ENCODE measurements around the gene THRA. TPM values are rescaled to one million over a fixed set of nuclear protein-coding genes. Genes with fewer than 3 reads are reported as not detected.

THRA gene
- total RNA-seq, 1 experiment from 2014 or later, result 14.5 TPM

- POLR2A ChIA-PET (ENCODE audit: low non-redundant PET), result interaction anchor here (0.6 kb wide), 1 partner anchor 164 kb away, joined by 3 read pairs; no protein-coding TSS in a partner anchor
- CTCF ChIA-PET, result interaction anchor here (0.5 to 0.9 kb wide), 2 partner anchors 8 to 10 kb away, joined by 4 to 6 read pairs; no protein-coding TSS in a partner anchor
- intact Hi-C loops (cut with micrococcal nuclease; ENCODE audit: unreplicated experiment), result no loop called here
- TF ChIP-seq EZH2 (IDR thresholded peaks at IDR 0.05; ENCODE audit: borderline replicate concordance, low read depth, low read length, poor library complexity, severe bottlenecking), result no peak
- no peak for TF ChIP-seq CTCF (conservative IDR thresholded peaks at IDR 0.05; ENCODE audit: low read depth, low read length)
- H3K4me3 ChIP-seq (ENCODE audit: low read depth, low read length, poor library complexity, severe bottlenecking), result peak overlapping the region; percentile 96
- peaks cover 15% of the 10 kb centered on the region for H3K36me3 ChIP-seq (ENCODE audit: insufficient read depth, low read length, poor library complexity, severe bottlenecking)
- H3K4me1 ChIP-seq (ENCODE audit: insufficient read depth, low read length, poor library complexity, severe bottlenecking), result no peaks in the 10 kb centered on the region
- DNase-seq (ENCODE audit: low spot score), result no peak
- H3K27ac ChIP-seq (ENCODE audit: low read depth, low read length, poor library complexity, severe bottlenecking), result peak overlapping the region; percentile 91
- H3K27me3 ChIP-seq (replicated peaks; ENCODE audit: insufficient read depth, low read depth, low read length, poor library complexity), result no peaks in the 10 kb centered on the region
- BruUV-seq (replicated peaks), result no TSS peak
- H3K9me3 ChIP-seq (ENCODE audit: low read depth, low read length, poor library complexity, severe bottlenecking), result no peaks in the 10 kb centered on the region
Measured at GRCh38 chr17:40122136-40122998, 59.6 kb downstream of the THRA start.

GRCh38 chr17:40122999-40123810, 60.4 kb downstream of the THRA start:
- Histone ChIP-seq H3K27me3 (replicated peaks; ENCODE audit: insufficient read depth, low read depth, low read length, poor library complexity) (no peaks in the 10 kb centered on the region), H3K4me3 (ENCODE audit: low read depth, low read length, poor library complexity, severe bottlenecking) (peak overlapping the region; percentile 96), H3K27ac (ENCODE audit: low read depth, low read length, poor library complexity, severe bottlenecking) (peak overlapping the region; percentile 91), H3K36me3 (ENCODE audit: insufficient read depth, low read length, poor library complexity, severe bottlenecking) (peaks cover 18% of the 10 kb centered on the region), H3K9me3 (ENCODE audit: low read depth, low read length, poor library complexity, severe bottlenecking) (no peaks in the 10 kb centered on the region), H3K4me1 (ENCODE audit: insufficient read depth, low read length, poor library complexity, severe bottlenecking) (no peaks in the 10 kb centered on the region)
- DNase-seq (ENCODE audit: low spot score), result peak; percentile 52
- TF ChIP-seq EZH2 (IDR thresholded peaks at IDR 0.05; ENCODE audit: borderline replicate concordance, low read depth, low read length, poor library complexity, severe bottlenecking) (no peak), CTCF (conservative IDR thresholded peaks at IDR 0.05; ENCODE audit: low read depth, low read length) (no peak)
- ChIA-PET CTCF (interaction anchor here (0.5 to 0.7 kb wide), 2 partner anchors 9 to 10 kb away, joined by 3 to 6 read pairs; no protein-coding TSS in a partner anchor), POLR2A (ENCODE audit: low non-redundant PET) (interaction anchor here (0.6 kb wide), 1 partner anchor 22 kb away, joined by 4 read pairs; no protein-coding TSS in a partner anchor)
- intact Hi-C loops (cut with micrococcal nuclease; ENCODE audit: unreplicated experiment), result no loop called here
- no TSS peak for BruUV-seq (replicated peaks)

GRCh38 chr17:40123811-40124114, 61.0 kb downstream of the THRA start:
- H3K27ac ChIP-seq (ENCODE audit: low read depth, low read length, poor library complexity, severe bottlenecking), result no peak overlapping the region
- DNase-seq (ENCODE audit: low spot score), result no peak
- intact Hi-C loops (cut with micrococcal nuclease; ENCODE audit: unreplicated experiment), result no loop called here

More at GRCh38 chr17:40123811-40124114, 61.0 kb downstream of the THRA start:
- TF ChIP-seq CTCF (conservative IDR thresholded peaks at IDR 0.05; ENCODE audit: low read depth, low read length) (no peak), EZH2 (IDR thresholded peaks at IDR 0.05; ENCODE audit: borderline replicate concordance, low read depth, low read length, poor library complexity, severe bottlenecking) (no peak)
- H3K36me3 ChIP-seq (ENCODE audit: insufficient read depth, low read length, poor library complexity, severe bottlenecking), result peaks cover 18% of the 10 kb centered on the region
- H3K4me1 ChIP-seq (ENCODE audit: insufficient read depth, low read length, poor library complexity, severe bottlenecking), result no peaks in the 10 kb centered on the region
- BruUV-seq (replicated peaks), result TSS peak; percentile 67
- no peaks in the 10 kb centered on the region for H3K27me3 ChIP-seq (replicated peaks; ENCODE audit: insufficient read depth, low read depth, low read length, poor library complexity)
- peak overlapping the region; percentile 96 for H3K4me3 ChIP-seq (ENCODE audit: low read depth, low read length, poor library complexity, severe bottlenecking)
- ChIA-PET CTCF (interaction anchor here (0.7 kb wide), 1 partner anchor 11 kb away, joined by 3 read pairs; no protein-coding TSS in a partner anchor), POLR2A (ENCODE audit: low non-redundant PET) (interaction anchor here (0.6 kb wide), 1 partner anchor 23 kb away, joined by 4 read pairs; no protein-coding TSS in a partner anchor)
- no peaks in the 10 kb centered on the region for H3K9me3 ChIP-seq (ENCODE audit: low read depth, low read length, poor library complexity, severe bottlenecking)
